Lower leg skin (tissue), 4 donors: ENCODE results near the gene RARB. TPM values are rescaled to one million over a fixed set of nuclear protein-coding genes. Genes with fewer than 3 reads are reported as not detected.

Experiments
- DNase-seq, 2 donors: peaks; one replicate each; pipeline ENCODE4 v3.0.0-alpha.2; 2019; ENCODE audit warnings: low spot score in 2 of 2
- H3K4me3 ChIP-seq: fragments of 200-600 bp; sonication (generic); 2 replicates; pipeline ENCODE4 v1.5.1; 2017; ENCODE audit warnings: mild to moderate bottlenecking, low read depth; ENCODE audit not compliant: poor library complexity, severe bottlenecking
- CTCF ChIP-seq, 3 donors: fragments of 450-650 bp; IDR thresholded peaks; one replicate each; pipeline ENCODE4 v1.5.1; 2016; ENCODE audit warnings: antibody characterized with exemption in 3 of 3, mild to moderate bottlenecking in 3 of 3, moderate library complexity in 2 of 3
- POLR2A ChIP-seq, 2 donors: fragments of 450-650 bp; IDR thresholded peaks; one replicate each; pipeline ENCODE4 v1.6.1; 2016 to 2017; ENCODE audit warnings: antibody characterized with exemption in 2 of 2, mild to moderate bottlenecking in 1 of 2, moderate library complexity in 1 of 2
- whole genome bisulfite sequencing, 2 donors: methylation state at CpG; one replicate each; pipeline ENCODE4 v1.1.5; 2018; 5-methylcytosine and 5-hydroxymethylcytosine counted together
- intact Hi-C: fragments of 100-400 bp; cut with DNase I; formaldehyde crosslinking; loops from one replicate; pipeline ENCODE4 v1.15.0; 2023; ENCODE audit warnings: low total_unique reads
- total RNA-seq, 4 donors: library from RNA; depleted of rRNA; stranded (reverse); fragments of >200 nt; gene quantifications; one replicate each; pipeline ENCODE4 v1.1.0, GENCODE V29; 2016

RARB gene
- total RNA-seq, 4 donors from 2014 or later: 0.34 to 6.5 (median 4.4) TPM; not detected in 1

- intact Hi-C loops: no loop called here
- TF ChIP-seq POLR2A (IDR thresholded peaks at IDR 0.05) (no peak), CTCF (IDR thresholded peaks at IDR 0.05) (no peak)
- DNase-seq: no peak
- H3K4me3 ChIP-seq: no peak overlapping the region
- WGBS, 2 donors: 77 to 87% methylated on average over 4 of the region's 4 CpGs
These were observed 75.8 kb downstream of the RARB start for GRCh38 chr3:25503898-25504301.

- intact Hi-C loops: no loop called here
- WGBS, 2 donors: 86 to 91% methylated on average over 4 of the region's 4 CpGs
- DNase-seq: no peak
- H3K4me3 ChIP-seq: no peak overlapping the region
- TF ChIP-seq CTCF (IDR thresholded peaks at IDR 0.05) (no peak), POLR2A (IDR thresholded peaks at IDR 0.05) (no peak)
These were observed 77.5 kb downstream of the RARB start for GRCh38 chr3:25505581-25505980.

GRCh38 chr3:25507811-25508210 is 79.7 kb downstream of the RARB start:
- intact Hi-C loops: no loop called here

GRCh38 chr3:25508433-25508832 is 80.4 kb downstream of the RARB start:
- WGBS, 2 donors: 33 to 48% methylated on average over 1 of the region's 1 CpG

More at GRCh38 chr3:25507811-25508210, 79.7 kb downstream of the RARB start:
- H3K4me3 ChIP-seq: no peak overlapping the region
- 74 to 77% methylated on average over 1 of the region's 1 CpG for WGBS, 2 donors
- TF ChIP-seq CTCF (IDR thresholded peaks at IDR 0.05) (no peak), POLR2A (IDR thresholded peaks at IDR 0.05) (no peak)
- no peak for DNase-seq

GRCh38 chr3:25508901-25509300 is 80.8 kb downstream of the RARB start:
- WGBS, 2 donors: 57 to 62% methylated on average over 4 of the region's 4 CpGs
- intact Hi-C loops: no loop called here
- TF ChIP-seq POLR2A (IDR thresholded peaks at IDR 0.05): no peak
- no peak for TF ChIP-seq CTCF (IDR thresholded peaks at IDR 0.05)

More at GRCh38 chr3:25508433-25508832, 80.4 kb downstream of the RARB start:
- H3K4me3 ChIP-seq: no peak overlapping the region
- intact Hi-C loops: no loop called here
- no peak for DNase-seq
- TF ChIP-seq POLR2A (IDR thresholded peaks at IDR 0.05) (no peak), CTCF (IDR thresholded peaks at IDR 0.05) (no peak)

GRCh38 chr3:25510797-25511196 is 82.7 kb downstream of the RARB start:
- TF ChIP-seq POLR2A (IDR thresholded peaks at IDR 0.05) (no peak), CTCF (IDR thresholded peaks at IDR 0.05) (no peak)
- WGBS, 2 donors: 77 to 84% methylated on average over 2 of the region's 2 CpGs
- no peak for DNase-seq
- intact Hi-C loops: loop anchor here (10.0 kb wide), 1 partner anchor 556 kb away; no protein-coding TSS in a partner anchor
- H3K4me3 ChIP-seq: no peak overlapping the region

More at GRCh38 chr3:25508901-25509300, 80.8 kb downstream of the RARB start:
- DNase-seq: no peak
- H3K4me3 ChIP-seq: no peak overlapping the region
